NCI-H345 (cell line): ENCODE results near the gene PCDHGC3.
A peak's percentile ranks its signal among the peaks of the same experiment; 100 is the strongest.

ENCODE experiments used
- DNase-seq: peaks from one replicate; lab custom pipeline; 2025; lab: John Stamatoyannopoulos, UW

PCDHGC3 gene

GRCh38 chr5:141485321-141486055 lies 9.7 kb downstream of the PCDHGC3 start:
- peak; percentile 60 for DNase-seq

- DNase-seq, result no peak
Measured at GRCh38 chr5:141486091-141486490, 10.3 kb downstream of the PCDHGC3 start.

GRCh38 chr5:141487131-141487530 lies 11.4 kb downstream of the PCDHGC3 start:
- no peak for DNase-seq

GRCh38 chr5:141488591-141489561 lies 13.1 kb downstream of the PCDHGC3 start, which contains the start of gene PCDHGC5:
TSS of gene PCDHGC5 (plus strand) at chr5:141489081. CDS start at chr5:141489241, 160 bp downstream.
- DNase-seq, result no peak

GRCh38 chr5:141489841-141490240 lies 14.1 kb downstream of the PCDHGC3 start:
- no peak for DNase-seq

GRCh38 chr5:141490271-141490670 lies 14.5 kb downstream of the PCDHGC3 start:
- no peak for DNase-seq

- no peak for DNase-seq
Measured at GRCh38 chr5:141490771-141491170, 15.0 kb downstream of the PCDHGC3 start.

- DNase-seq, result no peak
Measured at GRCh38 chr5:141491323-141492167, 15.8 kb downstream of the PCDHGC3 start.

- no peak for DNase-seq
Measured at GRCh38 chr5:141492168-141492885, 16.6 kb downstream of the PCDHGC3 start.

- no peak for DNase-seq
Measured at GRCh38 chr5:141493500-141494422, 18.0 kb downstream of the PCDHGC3 start.

GRCh38 chr5:141494761-141495452 lies 19.1 kb downstream of the PCDHGC3 start:
- DNase-seq, result no peak

- no peak for DNase-seq
Measured at GRCh38 chr5:141495453-141495811, 19.7 kb downstream of the PCDHGC3 start.

GRCh38 chr5:141496038-141496437 lies 20.3 kb downstream of the PCDHGC3 start:
- DNase-seq, result no peak

- no peak for DNase-seq
Measured at GRCh38 chr5:141501761-141502160, 26.0 kb downstream of the PCDHGC3 start.

- no peak for DNase-seq
Measured at GRCh38 chr5:141503681-141504080, 27.9 kb downstream of the PCDHGC3 start.

GRCh38 chr5:141504216-141504615 lies 28.4 kb downstream of the PCDHGC3 start:
- DNase-seq, result no peak

- DNase-seq, result no peak
Measured at GRCh38 chr5:141506381-141507155, 30.8 kb downstream of the PCDHGC3 start.

GRCh38 chr5:141507387-141508091 lies 31.8 kb downstream of the PCDHGC3 start:
- no peak for DNase-seq
